GM19463 (cell line): ENCODE data around the gene TRIM3.
"Not testable (repeated sequence)": the region's sequence is repeated elsewhere in the genome, so short reads cannot be mapped to it uniquely, and the experiment has no call there.

Source experiments
- ATAC-seq: cut with Tn5 transposase; IDR thresholded peaks from one replicate; pipeline ENCODE4 v1.9.1; 2021; ENCODE audit warnings: mild to moderate bottlenecking, moderate library complexity; ENCODE audit not compliant: unreplicated experiment

TRIM3 gene

GRCh38 chr11:6473451-6474412 is at the start of gene TRIM3:
Gene TRIM3, minus strand, starts transcription at chr11:6473941. Its CDS starts 8,246 bp downstream, at chr11:6465695.
- peak; percentile 73 for ATAC-seq

- ATAC-seq = no peak
Observed at GRCh38 chr11:6523253-6523652, 49.5 kb upstream of the TRIM3 start.

- not testable (repeated sequence) for ATAC-seq
Observed at GRCh38 chr11:6521946-6522345, 48.2 kb upstream of the TRIM3 start.

GRCh38 chr11:6520265-6520664 is 46.5 kb upstream of the TRIM3 start:
- no peak for ATAC-seq

GRCh38 chr11:6516865-6517264 is 43.1 kb upstream of the TRIM3 start:
- ATAC-seq = no peak

- ATAC-seq = peak; percentile 60
Observed at GRCh38 chr11:6505577-6506240, 32.0 kb upstream of the TRIM3 start.

GRCh38 chr11:6504166-6504565 is 30.4 kb upstream of the TRIM3 start:
- no peak for ATAC-seq

- ATAC-seq = no peak
Observed at GRCh38 chr11:6502382-6502781, 28.6 kb upstream of the TRIM3 start.

- ATAC-seq = no peak
Observed at GRCh38 chr11:6498544-6498943, 24.8 kb upstream of the TRIM3 start.

GRCh38 chr11:6498121-6498520 is 24.4 kb upstream of the TRIM3 start:
- ATAC-seq = no peak

- no peak for ATAC-seq
Observed at GRCh38 chr11:6497069-6497839, 23.5 kb upstream of the TRIM3 start, which contains the start of gene DNHD1. Gene DNHD1, plus strand, starts transcription at chr11:6497280. Its CDS starts 936 bp downstream, at chr11:6498216.

- no peak for ATAC-seq
Observed at GRCh38 chr11:6489306-6489705, 15.6 kb upstream of the TRIM3 start.

GRCh38 chr11:6488821-6489220 is 15.1 kb upstream of the TRIM3 start:
- ATAC-seq = no peak

GRCh38 chr11:6488342-6488741 is 14.6 kb upstream of the TRIM3 start:
- no peak for ATAC-seq

- no peak for ATAC-seq
Observed at GRCh38 chr11:6486938-6487337, 13.2 kb upstream of the TRIM3 start.

- no peak for ATAC-seq
Observed at GRCh38 chr11:6486256-6486655, 12.5 kb upstream of the TRIM3 start.

- ATAC-seq = no peak
Observed at GRCh38 chr11:6485661-6486060, 11.9 kb upstream of the TRIM3 start.

- ATAC-seq = no peak
Observed at GRCh38 chr11:6483015-6483414, 9.3 kb upstream of the TRIM3 start.

- no peak for ATAC-seq
Observed at GRCh38 chr11:6482441-6482840, 8.7 kb upstream of the TRIM3 start.

- ATAC-seq = no peak
Observed at GRCh38 chr11:6481924-6482275, 8.2 kb upstream of the TRIM3 start.
